ENCODE measurements around the gene SLC23A1.

GRCh38 chr5:139415221-139415861 is 32.2 kb upstream of the SLC23A1 start:
- TF ChIP-seq CTCF (conservative IDR thresholded peaks at IDR 0.05; ENCODE audit: low read length) (no peak), EZH2phosphoT487 (IDR thresholded peaks at IDR 0.05; ENCODE audit: borderline replicate concordance) (no peak)

All from Loucy (cell line).